ENCODE measurements around the gene SF3B4.

Gene SF3B4

GRCh38 chr1:149933208-149933607 lies 5.6 kb upstream of the SF3B4 start:
- no peak for DNase-seq (ENCODE audit: extremely low read depth in 1 of 2, low read depth in 1 of 2)

GRCh38 chr1:149932474-149932873 lies 4.9 kb upstream of the SF3B4 start:
- no peak for DNase-seq (ENCODE audit: extremely low read depth in 1 of 2, low read depth in 1 of 2)

DNA sequence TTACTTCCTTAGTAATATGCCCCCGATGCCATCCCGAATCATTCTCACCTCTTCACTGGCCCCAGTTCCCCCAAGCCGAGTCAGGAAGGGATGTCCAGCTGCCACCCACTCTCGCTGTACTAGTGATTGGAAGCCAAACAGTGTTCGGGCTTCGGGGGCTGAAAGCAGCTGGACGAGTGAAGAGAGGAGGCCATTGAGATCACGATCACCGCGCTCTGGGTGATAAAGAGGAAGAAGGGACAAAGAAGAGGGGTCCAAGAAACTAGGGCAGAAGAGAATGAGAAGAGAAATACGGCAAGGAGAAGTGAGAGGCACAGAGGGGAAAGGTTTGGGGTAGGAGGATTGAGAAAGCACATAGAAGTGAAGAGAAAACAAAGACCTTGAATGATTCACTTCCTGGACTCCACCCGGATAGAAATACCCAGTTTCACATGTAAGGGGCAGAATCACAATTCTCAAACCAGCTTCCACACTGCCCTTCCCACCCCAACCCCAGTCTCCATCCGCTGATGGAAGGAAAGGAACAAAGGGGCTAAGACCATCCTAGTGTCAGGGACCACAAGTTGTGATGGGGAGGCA lies 3.7 kb upstream of the SF3B4 start:
- DNase-seq (ENCODE audit: extremely low read depth in 1 of 2, low read depth in 1 of 2) = no peak

GRCh38 chr1:149929856-149930255 lies 2.3 kb upstream of the SF3B4 start:
- DNase-seq (ENCODE audit: extremely low read depth in 1 of 2, low read depth in 1 of 2) = no peak

- DNase-seq (ENCODE audit: extremely low read depth in 1 of 2, low read depth in 1 of 2) = no peak
These were observed 760 bp upstream of the SF3B4 start for GRCh38 chr1:149928401-149928724.

DNA sequence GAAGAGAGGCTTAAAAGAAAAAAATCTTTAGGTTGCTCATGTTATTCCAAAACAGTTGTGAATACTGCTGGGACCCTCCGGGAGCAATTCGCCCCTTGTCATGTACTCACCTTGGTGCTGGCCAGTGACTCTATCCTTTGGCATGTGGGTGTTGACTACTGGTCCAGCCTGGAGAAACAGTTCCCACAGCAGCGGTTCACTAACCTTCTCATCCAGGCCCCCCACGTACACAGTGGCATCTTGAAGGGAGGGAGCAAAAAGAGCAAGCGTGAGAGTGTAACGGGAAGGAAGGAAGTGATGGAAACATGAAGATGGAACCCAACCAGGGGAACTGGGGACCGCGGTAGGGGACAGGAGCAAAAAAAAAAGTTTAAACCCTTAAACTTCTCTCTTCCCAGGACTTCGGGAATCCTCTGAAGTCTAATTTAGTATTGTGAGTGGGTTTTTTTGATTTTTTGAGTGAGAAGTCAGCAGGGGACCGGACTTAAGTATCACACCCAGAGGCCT lies 494 bp downstream of the SF3B4 start:
- DNase-seq (ENCODE audit: extremely low read depth in 1 of 2, low read depth in 1 of 2) = no peak

DNA sequence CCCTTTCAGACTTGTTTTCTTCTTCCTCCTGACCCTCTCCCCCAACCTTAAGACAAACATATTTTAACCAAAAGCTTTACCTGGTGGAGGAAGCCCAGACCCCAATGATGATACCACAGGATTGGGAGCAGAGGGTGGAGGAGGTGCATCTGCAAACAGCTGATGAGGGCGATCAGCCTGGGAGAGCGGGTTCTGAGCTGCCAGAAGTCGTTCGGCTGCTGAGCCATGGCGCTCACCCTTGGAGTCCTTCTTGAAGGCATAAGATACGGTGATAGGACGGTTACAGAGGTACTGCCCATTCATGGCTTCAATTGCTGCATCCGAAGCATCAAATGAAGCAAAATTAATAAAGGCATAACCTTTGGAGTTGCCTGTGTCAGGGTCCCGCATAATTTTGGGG lies 1.3 kb downstream of the SF3B4 start:
- DNase-seq (ENCODE audit: extremely low read depth in 1 of 2, low read depth in 1 of 2) = no peak

- no peak for DNase-seq (ENCODE audit: extremely low read depth in 1 of 2, low read depth in 1 of 2)
These were observed 1.9 kb downstream of the SF3B4 start for GRCh38 chr1:149925751-149926150.

GRCh38 chr1:149925345-149925744 lies 2.3 kb downstream of the SF3B4 start:
- no peak for DNase-seq (ENCODE audit: extremely low read depth in 1 of 2, low read depth in 1 of 2)

- DNase-seq (ENCODE audit: extremely low read depth in 1 of 2, low read depth in 1 of 2) = no peak
These were observed 4.0 kb downstream of the SF3B4 start for GRCh38 chr1:149923626-149924025.

DNA sequence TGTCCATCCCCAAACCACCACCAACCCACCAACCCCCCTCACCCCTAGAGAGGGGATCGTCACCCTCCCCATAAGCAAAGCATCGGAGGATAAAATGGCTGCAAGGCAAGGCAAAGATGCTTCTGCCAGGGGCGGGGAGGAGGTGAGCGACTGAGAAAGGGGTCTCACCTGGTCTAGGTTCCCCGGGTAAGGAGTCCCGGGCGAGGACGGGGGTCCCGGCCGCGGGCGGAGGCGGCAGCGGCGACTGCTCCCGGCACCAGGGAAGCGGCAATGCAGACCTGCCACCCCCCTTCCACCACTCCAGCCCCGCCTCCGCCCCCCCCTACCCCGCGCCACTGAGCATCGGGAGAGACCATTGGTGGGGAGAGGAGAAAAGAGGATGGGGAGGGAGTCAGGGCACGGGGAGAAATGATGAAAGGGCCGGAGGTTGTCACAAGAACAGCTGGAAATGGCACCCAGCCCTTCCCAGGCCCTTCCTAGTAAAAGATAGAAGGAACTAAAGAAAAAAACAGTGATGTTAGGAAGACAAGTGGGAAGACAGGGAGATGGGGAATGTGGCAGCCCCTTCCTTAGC lies 9.9 kb downstream of the SF3B4 start, which contains the start of gene SV2A:
Gene SV2A (minus strand): TSS at position 274 of the 574 bp plus-strand sequence. CDS start 4,004 bp downstream, outside the sequence.
- DNase-seq (ENCODE audit: extremely low read depth in 1 of 2, low read depth in 1 of 2) = peak in 1 of 2 donors; percentile 25

DNA sequence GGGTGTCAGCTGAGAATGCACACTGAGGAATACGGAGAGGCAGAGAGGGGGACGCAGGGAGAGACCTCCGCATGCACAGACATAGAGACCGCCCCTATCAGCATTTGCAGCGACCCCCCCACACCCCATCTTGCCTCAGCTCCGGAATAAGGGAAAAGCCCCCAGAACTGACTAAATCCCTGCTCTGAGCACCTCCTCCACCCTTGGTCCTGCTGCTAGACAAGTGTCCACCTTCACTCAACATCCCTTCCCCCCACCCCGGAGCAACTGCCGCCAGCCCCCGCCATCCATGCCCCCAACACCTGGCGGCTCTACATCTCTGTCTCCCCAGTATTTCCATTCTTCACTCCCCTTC lies 10.7 kb downstream of the SF3B4 start:
- no peak for DNase-seq (ENCODE audit: extremely low read depth in 1 of 2, low read depth in 1 of 2)

DNA sequence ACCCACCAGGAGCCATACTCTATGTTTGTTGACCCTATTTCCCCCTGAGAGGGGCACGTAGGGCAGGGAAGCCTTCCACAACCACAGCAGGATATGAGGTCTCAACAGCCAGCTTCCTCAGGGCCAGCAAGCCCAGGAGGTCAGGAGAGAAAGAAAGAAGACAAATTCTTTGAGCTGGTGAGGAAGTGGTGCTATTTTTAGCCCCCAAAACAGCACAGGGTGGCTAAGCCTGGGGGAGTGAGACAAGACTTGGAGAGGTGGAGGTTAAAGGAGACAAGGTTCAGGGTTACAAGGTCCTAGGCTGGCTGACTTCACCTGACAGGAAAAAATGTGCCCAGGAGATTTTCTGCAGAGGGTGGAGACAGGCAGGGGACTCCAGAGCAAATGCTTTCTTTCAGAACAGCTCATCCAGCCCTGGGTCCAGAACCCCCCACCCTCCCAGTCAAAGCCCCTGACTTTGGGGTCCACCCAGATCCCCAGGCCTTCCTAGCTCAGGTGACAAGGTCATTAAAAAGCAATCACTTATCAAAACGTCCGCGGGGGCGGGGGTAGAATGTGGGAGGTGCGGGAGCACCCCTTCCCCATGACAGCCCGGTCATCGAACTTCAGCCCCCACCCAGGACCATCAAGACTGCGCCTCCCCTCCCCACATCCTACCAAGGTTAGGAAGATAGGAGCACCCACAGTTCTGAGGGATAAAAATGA lies 11.3 kb downstream of the SF3B4 start:
- DNase-seq (ENCODE audit: extremely low read depth in 1 of 2, low read depth in 1 of 2) = no peak

- no peak for DNase-seq (ENCODE audit: extremely low read depth in 1 of 2, low read depth in 1 of 2)
These were observed 12.0 kb downstream of the SF3B4 start for GRCh38 chr1:149915429-149916192.

DNA sequence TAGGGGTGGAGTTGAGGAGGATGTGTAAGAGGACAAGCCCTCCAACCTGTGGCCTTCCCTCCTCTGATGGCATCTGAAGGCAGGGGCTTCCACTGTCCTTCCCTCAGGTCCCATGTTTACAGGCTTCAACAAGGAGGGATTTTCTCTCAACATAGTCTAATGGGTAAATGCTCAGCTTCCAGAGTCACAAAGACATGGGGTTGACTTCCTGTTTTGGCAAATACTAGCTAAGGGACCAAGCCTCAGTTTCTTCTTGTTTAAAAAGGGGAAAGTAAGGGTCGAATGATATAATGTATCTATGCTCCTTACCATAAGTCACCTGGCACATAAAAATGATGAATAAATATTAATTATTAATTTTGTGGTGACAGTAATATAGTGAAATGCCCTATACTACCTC lies 13.1 kb downstream of the SF3B4 start:
- no peak for DNase-seq (ENCODE audit: extremely low read depth in 1 of 2, low read depth in 1 of 2)

- no peak for DNase-seq (ENCODE audit: extremely low read depth in 1 of 2, low read depth in 1 of 2)
These were observed 21.0 kb downstream of the SF3B4 start for GRCh38 chr1:149906570-149907075.

GRCh38 chr1:149903836-149904491 lies 23.6 kb downstream of the SF3B4 start:
- DNase-seq (ENCODE audit: extremely low read depth in 1 of 2, low read depth in 1 of 2) = no peak

- DNase-seq (ENCODE audit: extremely low read depth in 1 of 2, low read depth in 1 of 2) = peak; percentile 67 to 82
These were observed 27.9 kb downstream of the SF3B4 start, which contains the start of gene BOLA1 for GRCh38 chr1:149899460-149900284. Gene BOLA1 (plus strand): TSS chr1:149899568. CDS start chr1:149900060, 492 bp downstream.

GRCh38 chr1:149896575-149896974 lies 31.0 kb downstream of the SF3B4 start:
- DNase-seq (ENCODE audit: extremely low read depth in 1 of 2, low read depth in 1 of 2) = no peak

DNA sequence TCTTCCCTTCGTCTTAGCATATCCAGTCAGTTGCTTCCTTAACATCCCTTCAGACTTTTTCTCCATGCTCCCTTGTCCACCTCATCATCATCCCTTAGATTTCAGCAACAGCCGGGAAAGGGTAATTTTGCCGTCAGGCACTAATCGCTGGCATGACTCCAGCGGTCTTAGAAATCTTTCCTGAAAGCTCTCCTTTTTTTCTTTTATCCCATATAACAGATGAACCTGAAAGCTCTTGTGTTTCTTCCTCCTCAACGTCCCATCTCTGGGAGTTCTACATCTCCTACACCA lies 38.7 kb downstream of the SF3B4 start:
- no peak for DNase-seq (ENCODE audit: extremely low read depth in 1 of 2, low read depth in 1 of 2)

All from stimulated activated CD8-positive, alpha-beta memory T cell treated with anti-CD3 and anti-CD28 coated beads, Interleukin-7, amount 100 ng/mL, for 48 hours (primary cell).